Neural crest cell (in vitro differentiated cells): ENCODE measurements around the gene SP6. TPM values are rescaled to one million over a fixed set of nuclear protein-coding genes. Genes with fewer than 3 reads are reported as not detected.

ENCODE experiments used
- DNase-seq: peaks from one replicate; pipeline ENCODE4 v3.0.0; 2021; ENCODE audit warnings: low read depth, mixed read lengths, low spot score
- H3K27ac Mint-ChIP-seq: one replicate; pipeline ENCODE4 v1.8.0; 2021; ENCODE audit warnings: mild to moderate bottlenecking, mixed read lengths; ENCODE audit not compliant: unreplicated experiment
- H3K27me3 Mint-ChIP-seq: 2 replicates; pipeline ENCODE4 v1.8.0; 2021; ENCODE audit warnings: low read depth, mild to moderate bottlenecking, mixed read lengths
- H3K36me3 Mint-ChIP-seq: 2 replicates; pipeline ENCODE4 v1.8.0; 2021; ENCODE audit warnings: low read depth, mild to moderate bottlenecking, mixed read lengths
- H3K4me1 Mint-ChIP-seq: 2 replicates; pipeline ENCODE4 v1.8.0; 2021; ENCODE audit warnings: mixed read lengths
- H3K4me3 Mint-ChIP-seq: one replicate; pipeline ENCODE4 v1.8.0; 2021; ENCODE audit warnings: mild to moderate bottlenecking, mixed read lengths
- H3K9me3 Mint-ChIP-seq: 2 replicates; pipeline ENCODE4 v1.8.0; 2021; ENCODE audit warnings: mixed read lengths
- total RNA-seq: library from RNA; stranded (reverse); gene quantifications from 2 replicates; pipeline ENCODE4 v1.2.1, GENCODE V29; 2021
- TF ChIP-seq, protein P1 (sequence below): fragments of 200-600 bp; sonication (generic); conservative IDR thresholded peaks from 2 replicates; pipeline ENCODE4 v1.5.0; 2021; ENCODE audit warnings: antibody characterized with exemption, mild to moderate bottlenecking

Gene SP6
- total RNA-seq, 1 donor from 2014 or later: 0.16 TPM

DNA sequence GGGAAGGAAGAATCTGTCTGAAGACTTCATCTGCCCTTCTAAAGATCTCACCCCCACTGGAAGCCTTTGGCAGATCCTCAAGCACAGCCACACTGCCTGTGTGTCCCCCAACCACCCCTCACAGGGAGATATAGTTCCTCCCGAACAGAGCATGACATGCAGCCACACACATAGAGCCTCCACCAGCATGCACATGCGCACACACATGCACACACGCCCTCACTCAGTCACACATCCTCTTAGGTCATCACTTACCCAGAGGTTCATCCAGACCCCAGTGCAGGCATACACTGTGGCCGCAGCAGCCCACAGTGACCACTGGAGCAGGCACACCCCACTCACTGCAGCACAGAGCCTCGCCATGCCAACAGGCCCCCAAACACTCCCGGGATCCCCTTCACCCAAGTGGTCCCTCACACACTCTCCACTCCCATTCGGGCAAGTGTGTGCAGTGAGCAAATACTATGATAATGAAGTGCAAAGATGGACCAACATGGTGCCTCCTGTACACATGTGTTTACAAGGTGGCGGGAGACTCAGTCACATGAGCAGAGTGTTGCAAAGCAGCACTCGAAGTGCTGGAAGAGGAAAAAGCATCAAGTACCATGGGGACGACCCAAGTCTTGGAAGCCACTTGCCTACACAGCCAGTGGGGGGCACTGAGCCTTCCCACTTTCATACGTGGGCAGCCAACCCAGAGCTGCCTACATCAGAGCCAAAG lies 17.0 kb upstream of the SP6 start:
- Mint-ChIP-seq H3K36me3 (no peaks in the 10 kb centered on the region), H3K27ac (no peak overlapping the region), H3K4me3 (no peak overlapping the region), H3K27me3 (peaks cover 85% of the 10 kb centered on the region), H3K9me3 (no peaks in the 10 kb centered on the region), H3K4me1 (peaks cover 5% of the 10 kb centered on the region)
- no peak for DNase-seq
- TF ChIP-seq, protein P1, sequence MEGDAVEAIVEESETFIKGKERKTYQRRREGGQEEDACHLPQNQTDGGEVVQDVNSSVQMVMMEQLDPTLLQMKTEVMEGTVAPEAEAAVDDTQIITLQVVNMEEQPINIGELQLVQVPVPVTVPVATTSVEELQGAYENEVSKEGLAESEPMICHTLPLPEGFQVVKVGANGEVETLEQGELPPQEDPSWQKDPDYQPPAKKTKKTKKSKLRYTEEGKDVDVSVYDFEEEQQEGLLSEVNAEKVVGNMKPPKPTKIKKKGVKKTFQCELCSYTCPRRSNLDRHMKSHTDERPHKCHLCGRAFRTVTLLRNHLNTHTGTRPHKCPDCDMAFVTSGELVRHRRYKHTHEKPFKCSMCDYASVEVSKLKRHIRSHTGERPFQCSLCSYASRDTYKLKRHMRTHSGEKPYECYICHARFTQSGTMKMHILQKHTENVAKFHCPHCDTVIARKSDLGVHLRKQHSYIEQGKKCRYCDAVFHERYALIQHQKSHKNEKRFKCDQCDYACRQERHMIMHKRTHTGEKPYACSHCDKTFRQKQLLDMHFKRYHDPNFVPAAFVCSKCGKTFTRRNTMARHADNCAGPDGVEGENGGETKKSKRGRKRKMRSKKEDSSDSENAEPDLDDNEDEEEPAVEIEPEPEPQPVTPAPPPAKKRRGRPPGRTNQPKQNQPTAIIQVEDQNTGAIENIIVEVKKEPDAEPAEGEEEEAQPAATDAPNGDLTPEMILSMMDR: no peak

DNA sequence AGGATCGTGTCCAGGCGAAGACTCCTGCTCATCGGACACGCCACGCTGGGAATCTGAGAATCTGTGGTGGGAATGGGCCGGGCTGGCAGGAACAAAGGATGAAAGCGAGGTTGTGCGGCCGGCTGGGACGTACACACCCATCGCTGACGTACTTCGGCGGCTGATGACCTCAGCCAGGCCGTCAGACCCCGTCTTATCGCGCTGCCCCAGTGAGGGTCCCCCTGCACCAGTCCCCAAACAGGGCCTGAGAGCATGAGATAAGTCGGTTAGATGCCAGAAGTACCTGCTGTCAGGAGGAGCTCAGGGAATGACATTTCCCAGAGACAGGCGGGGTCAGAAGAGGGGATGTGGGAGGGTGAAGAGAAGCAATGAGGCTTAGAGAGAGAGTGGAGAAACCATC lies 16.0 kb upstream of the SP6 start:
- Mint-ChIP-seq H3K36me3 (no peaks in the 10 kb centered on the region), H3K27me3 (peaks cover 75% of the 10 kb centered on the region), H3K9me3 (no peaks in the 10 kb centered on the region), H3K4me3 (no peak overlapping the region), H3K27ac (no peak overlapping the region), H3K4me1 (peaks cover 5% of the 10 kb centered on the region)
- DNase-seq: no peak
- TF ChIP-seq, protein P1: no peak

DNA sequence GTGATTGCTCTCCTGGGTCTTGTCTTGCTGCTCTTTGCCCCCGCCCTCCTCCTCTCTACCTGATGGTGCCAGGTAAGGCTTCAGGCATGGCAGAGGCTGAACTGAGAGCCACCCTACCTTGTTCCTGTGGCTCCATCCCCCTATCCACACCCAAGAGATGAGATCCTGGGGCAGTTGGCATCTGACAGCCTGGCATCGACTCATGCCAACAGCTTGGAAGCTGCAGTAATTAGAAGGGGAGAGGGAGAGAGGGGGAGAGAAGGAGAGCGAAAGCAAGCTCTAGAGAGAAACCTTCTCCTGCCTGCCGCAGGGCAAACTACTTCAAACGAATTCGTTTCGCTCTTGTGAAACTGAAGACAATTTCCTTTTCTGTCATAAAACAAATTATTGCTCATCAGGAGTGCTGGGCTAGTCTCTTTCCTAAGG lies 13.8 kb upstream of the SP6 start:
- Mint-ChIP-seq H3K27ac (no peak overlapping the region), H3K4me1 (peaks cover under 1% of the 10 kb centered on the region), H3K36me3 (no peaks in the 10 kb centered on the region), H3K27me3 (peaks cover 63% of the 10 kb centered on the region), H3K4me3 (no peak overlapping the region), H3K9me3 (no peaks in the 10 kb centered on the region)
- no peak for DNase-seq
- TF ChIP-seq, protein P1: no peak

DNA sequence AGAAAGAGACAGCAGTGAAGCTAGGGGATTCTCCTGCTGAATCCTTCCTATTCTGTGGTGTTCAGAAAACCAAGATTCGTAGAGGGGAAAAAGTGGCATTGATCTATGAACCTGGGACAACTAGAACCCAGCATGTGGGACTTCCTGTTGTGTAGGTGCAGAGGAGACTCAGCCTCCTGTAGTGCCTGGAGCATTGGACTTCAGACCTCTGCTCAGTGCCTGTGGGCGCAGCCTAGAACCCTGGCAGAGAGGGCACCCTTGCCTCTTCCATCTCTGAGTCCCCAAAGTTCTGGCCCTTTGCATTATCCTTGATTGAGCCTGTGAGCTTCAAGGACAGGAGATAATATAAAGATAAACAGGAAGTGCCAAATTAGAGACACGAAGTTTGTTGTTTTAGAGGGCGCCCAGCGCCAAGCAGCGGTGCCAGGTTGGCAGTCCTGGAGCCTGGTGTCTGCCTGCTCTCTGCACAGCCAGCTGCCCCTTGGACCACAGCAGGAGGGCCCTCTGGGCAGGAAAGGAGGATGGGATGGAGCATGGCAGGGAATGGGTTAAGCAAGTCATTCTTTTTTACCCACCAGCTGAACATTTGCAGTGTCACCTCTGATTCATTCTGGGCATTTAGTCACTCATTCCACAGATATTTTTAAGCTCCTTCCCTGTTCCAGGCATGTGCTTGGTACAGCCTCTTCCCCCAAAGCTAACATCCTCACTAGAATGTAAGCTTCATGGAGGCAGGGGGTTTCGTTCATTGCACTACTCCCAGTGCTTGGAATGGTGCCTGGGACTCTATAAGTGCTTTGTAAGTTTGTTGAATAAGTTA lies 11.9 kb upstream of the SP6 start:
- Mint-ChIP-seq H3K9me3 (no peaks in the 10 kb centered on the region), H3K36me3 (no peaks in the 10 kb centered on the region), H3K4me3 (no peak overlapping the region), H3K4me1 (no peaks in the 10 kb centered on the region), H3K27ac (no peak overlapping the region), H3K27me3 (peaks cover 61% of the 10 kb centered on the region)
- TF ChIP-seq, protein P1: no peak
- DNase-seq: no peak

DNA sequence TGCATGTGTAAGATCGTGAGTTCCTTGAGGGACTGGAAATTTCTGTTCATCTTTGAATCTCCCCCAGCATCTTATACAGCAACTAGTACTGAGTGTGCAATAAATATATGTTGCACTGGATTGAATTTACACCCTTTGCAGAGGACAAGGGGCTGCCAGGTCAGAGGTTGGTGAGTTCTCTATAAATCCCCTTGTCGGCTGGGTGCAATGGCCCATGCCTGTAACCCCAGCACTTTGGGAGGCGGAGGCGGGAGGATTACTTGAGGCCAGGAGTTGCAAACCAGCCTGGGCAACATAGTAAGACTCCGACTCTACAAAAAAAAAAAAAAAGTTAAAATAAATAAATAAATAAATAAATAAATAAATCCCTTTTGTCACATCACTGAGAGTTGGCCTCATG lies 9.4 kb upstream of the SP6 start:
- TF ChIP-seq, protein P1: no peak
- Mint-ChIP-seq H3K27me3 (peaks cover 63% of the 10 kb centered on the region), H3K27ac (no peak overlapping the region), H3K9me3 (no peaks in the 10 kb centered on the region), H3K4me3 (no peak overlapping the region), H3K36me3 (no peaks in the 10 kb centered on the region), H3K4me1 (no peaks in the 10 kb centered on the region)
- no peak for DNase-seq
